Esophagus muscularis mucosa (tissue), 4 donors: Measurements from ENCODE around the gene MAOB. TPM values are rescaled to one million over a fixed set of nuclear protein-coding genes. Genes with fewer than 3 reads are reported as not detected.

Experiments
- DNase-seq: peaks from one replicate; pipeline ENCODE4 v3.0.0-alpha.2; 2017; ENCODE audit errors: extremely low spot score
- H3K27ac ChIP-seq, 4 donors: fragments of 200-600 bp; sonication (generic); replicated peaks in 1 of 4; 1 replicate in 3 of 4; 2 replicates in 1 of 4; pipeline ENCODE4 v1.5.1; 2016 to 2019; ENCODE audit warnings: mild to moderate bottlenecking in 1 of 4
- H3K27me3 ChIP-seq, 4 donors: fragments of 200-600 bp; sonication (generic); one replicate each; pipeline versions ENCODE4 v1.5.1 to v1.6.0; 2016 to 2019
- H3K36me3 ChIP-seq, 4 donors: fragments of 200-600 bp; sonication (generic); one replicate each; pipeline ENCODE4 v1.5.1; 2016 to 2019
- H3K4me1 ChIP-seq, 4 donors: fragments of 200-600 bp; sonication (generic); one replicate each; pipeline ENCODE4 v1.5.1; 2016 to 2019
- H3K4me3 ChIP-seq, 4 donors: fragments of 200-600 bp; sonication (generic); 1 replicate in 2 of 4; 2 replicates in 2 of 4; pipeline ENCODE4 v1.5.1; 2016 to 2019; ENCODE audit warnings: mild to moderate bottlenecking in 4 of 4, moderate library complexity in 1 of 4
- H3K9me3 ChIP-seq, 4 donors: fragments of 200-600 bp; sonication (generic); 1 replicate in 3 of 4; 2 replicates in 1 of 4; pipeline ENCODE4 v1.5.1; 2016 to 2019
- CTCF ChIP-seq, 3 experiments: fragments of 200-600 bp in 2 of 3; fragments of 450-650 bp in 1 of 3; sonication (generic) in 2 of 3; IDR thresholded peaks; one replicate each; pipeline ENCODE4 v1.5.1; 2017 to 2019; ENCODE audit warnings: antibody characterized with exemption in 3 of 3, mild to moderate bottlenecking in 2 of 3, moderate library complexity in 1 of 3
- EP300 ChIP-seq: sonication (generic); formaldehyde crosslinking; IDR thresholded peaks from one replicate; pipeline ENCODE4 v1.6.1; 2017; ENCODE audit warnings: antibody characterized with exemption
- POLR2A ChIP-seq: fragments of 450-650 bp; IDR thresholded peaks from one replicate; pipeline ENCODE4 v1.6.1; 2017; ENCODE audit warnings: antibody characterized with exemption, moderate library complexity, mild to moderate bottlenecking, low read depth
- POLR2AphosphoS5 ChIP-seq, 2 donors: sonication (generic); formaldehyde crosslinking; IDR thresholded peaks; one replicate each; pipeline ENCODE4 v1.6.1; 2017; ENCODE audit warnings: antibody characterized with exemption in 2 of 2
- WGBS: methylation state at CpG from one replicate; pipeline ENCODE4 v1.1.5; 2018; 5-methylcytosine and 5-hydroxymethylcytosine counted together
- intact Hi-C: fragments of 100-400 bp; cut with DNase I; formaldehyde crosslinking; loops from one replicate; pipeline ENCODE4 v1.15.1; 2023
- total RNA-seq, 4 donors: library from RNA; depleted of rRNA; stranded (reverse); fragments of >200 nt; gene quantifications; one replicate each; pipeline versions ENCODE4 v1.1.0 to v1.2.1, GENCODE V29; 2016

The MAOB gene
- total RNA-seq, 4 donors from 2014 or later = 37.1 to 87.8 (median 41.3) TPM

- H3K27ac ChIP-seq = no peak overlapping the region
- no peaks in the 10 kb centered on the region for H3K27me3 ChIP-seq
- intact Hi-C loops = no loop called here
- 67% methylated on average over 5 of the region's 5 CpGs for WGBS
- no peaks in the 10 kb centered on the region for H3K36me3 ChIP-seq
- no peak for TF ChIP-seq POLR2AphosphoS5 (IDR thresholded peaks at IDR 0.05)
- TF ChIP-seq EP300 = no peak
- no peak for TF ChIP-seq CTCF (IDR thresholded peaks at IDR 0.05)
- DNase-seq = no peak
- no peak overlapping the region for H3K4me3 ChIP-seq
- H3K4me1 ChIP-seq = no peaks in the 10 kb centered on the region
- no peaks in the 10 kb centered on the region for H3K9me3 ChIP-seq
Observed at GRCh38 chrX:43898406-43899035, 16.3 kb upstream of the MAOB start.

- Histone ChIP-seq H3K27ac (no peak overlapping the region), H3K4me1 (no peaks in the 10 kb centered on the region), H3K27me3 (no peaks in the 10 kb centered on the region), H3K36me3 (no peaks in the 10 kb centered on the region), H3K4me3 (no peak overlapping the region), H3K9me3 (no peaks in the 10 kb centered on the region)
- intact Hi-C loops = no loop called here
- TF ChIP-seq EP300 = no peak
- TF ChIP-seq POLR2AphosphoS5 (IDR thresholded peaks at IDR 0.05) = no peak
- no peak for TF ChIP-seq CTCF (IDR thresholded peaks at IDR 0.05)
- WGBS = 63% methylated on average over 4 of the region's 4 CpGs
- DNase-seq = no peak
Observed at GRCh38 chrX:43897290-43897689, 15.0 kb upstream of the MAOB start.

GRCh38 chrX:43892336-43892870, 10.2 kb upstream of the MAOB start:
- 40% methylated on average over 1 of the region's 1 CpG for WGBS
- Histone ChIP-seq H3K36me3 (no peaks in the 10 kb centered on the region), H3K4me1 (no peaks in the 10 kb centered on the region), H3K27me3 (peaks cover 0 to 4% (median 0%) of the 10 kb centered on the region in 4 donors), H3K9me3 (peaks cover 0 to 8% (median 0%) of the 10 kb centered on the region in 4 donors), H3K27ac (no peak overlapping the region), H3K4me3 (no peak overlapping the region)
- DNase-seq = no peak
- intact Hi-C loops = no loop called here
- TF ChIP-seq POLR2AphosphoS5 (IDR thresholded peaks at IDR 0.05) = no peak
- no peak for TF ChIP-seq EP300
- no peak for TF ChIP-seq POLR2A
- no peak for TF ChIP-seq CTCF (IDR thresholded peaks at IDR 0.05)

GRCh38 chrX:43885617-43886016, 3.4 kb upstream of the MAOB start:
- intact Hi-C loops = no loop called here
- H3K9me3 ChIP-seq = peaks cover 0 to 8% (median 0%) of the 10 kb centered on the region in 4 donors
- 64% methylated on average over 5 of the region's 5 CpGs for WGBS
- TF ChIP-seq EP300 = no peak
- TF ChIP-seq POLR2A = no peak
- no peak for TF ChIP-seq CTCF (IDR thresholded peaks at IDR 0.05)
- TF ChIP-seq POLR2AphosphoS5 (IDR thresholded peaks at IDR 0.05) = no peak
- H3K27me3 ChIP-seq = peaks cover 0 to 3% (median 0%) of the 10 kb centered on the region in 4 donors
- H3K36me3 ChIP-seq = no peaks in the 10 kb centered on the region
- H3K4me3 ChIP-seq = no peak overlapping the region
- no peak overlapping the region for H3K27ac ChIP-seq
- H3K4me1 ChIP-seq = peaks cover 0 to 17% (median 5%) of the 10 kb centered on the region in 4 donors
- DNase-seq = no peak
